Measurements from ENCODE around the gene STX18. TPM values are rescaled to one million over a fixed set of nuclear protein-coding genes. Genes with fewer than 3 reads are reported as not detected.

Gene STX18
- total and polyA plus RNA-seq, 2 of the 13 experiments (the other 11 are each of a cell fraction or from before 2014, with no cell fraction given) = 23.9 to 37.1 TPM

DNA sequence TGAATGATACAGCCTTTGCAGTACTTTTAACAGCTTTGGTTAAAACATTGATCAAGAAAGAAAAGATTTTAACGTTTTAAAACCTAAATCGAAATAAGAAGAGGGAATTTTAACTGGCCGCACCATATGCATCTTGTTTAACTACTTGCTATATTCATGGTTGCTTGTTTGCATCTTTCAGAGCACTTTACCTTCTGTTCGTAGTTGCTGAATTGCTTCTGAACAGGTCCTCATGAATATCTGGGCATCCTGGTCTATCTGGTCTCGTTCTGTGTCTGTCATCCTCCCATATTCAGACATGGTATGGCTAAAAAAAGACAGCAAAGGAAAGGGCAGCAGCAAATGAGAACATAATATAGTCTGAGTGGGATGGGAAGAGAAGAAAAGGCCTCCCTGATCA, 82.7 kb downstream of the STX18 start (continued):
- TF ChIP-seq, protein P1, sequence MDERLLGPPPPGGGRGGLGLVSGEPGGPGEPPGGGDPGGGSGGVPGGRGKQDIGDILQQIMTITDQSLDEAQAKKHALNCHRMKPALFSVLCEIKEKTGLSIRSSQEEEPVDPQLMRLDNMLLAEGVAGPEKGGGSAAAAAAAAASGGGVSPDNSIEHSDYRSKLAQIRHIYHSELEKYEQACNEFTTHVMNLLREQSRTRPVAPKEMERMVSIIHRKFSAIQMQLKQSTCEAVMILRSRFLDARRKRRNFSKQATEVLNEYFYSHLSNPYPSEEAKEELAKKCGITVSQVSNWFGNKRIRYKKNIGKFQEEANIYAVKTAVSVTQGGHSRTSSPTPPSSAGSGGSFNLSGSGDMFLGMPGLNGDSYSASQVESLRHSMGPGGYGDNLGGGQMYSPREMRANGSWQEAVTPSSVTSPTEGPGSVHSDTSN (CRISPR knock-in tag; IDR thresholded peaks at IDR 0.05) = no peak

DNA sequence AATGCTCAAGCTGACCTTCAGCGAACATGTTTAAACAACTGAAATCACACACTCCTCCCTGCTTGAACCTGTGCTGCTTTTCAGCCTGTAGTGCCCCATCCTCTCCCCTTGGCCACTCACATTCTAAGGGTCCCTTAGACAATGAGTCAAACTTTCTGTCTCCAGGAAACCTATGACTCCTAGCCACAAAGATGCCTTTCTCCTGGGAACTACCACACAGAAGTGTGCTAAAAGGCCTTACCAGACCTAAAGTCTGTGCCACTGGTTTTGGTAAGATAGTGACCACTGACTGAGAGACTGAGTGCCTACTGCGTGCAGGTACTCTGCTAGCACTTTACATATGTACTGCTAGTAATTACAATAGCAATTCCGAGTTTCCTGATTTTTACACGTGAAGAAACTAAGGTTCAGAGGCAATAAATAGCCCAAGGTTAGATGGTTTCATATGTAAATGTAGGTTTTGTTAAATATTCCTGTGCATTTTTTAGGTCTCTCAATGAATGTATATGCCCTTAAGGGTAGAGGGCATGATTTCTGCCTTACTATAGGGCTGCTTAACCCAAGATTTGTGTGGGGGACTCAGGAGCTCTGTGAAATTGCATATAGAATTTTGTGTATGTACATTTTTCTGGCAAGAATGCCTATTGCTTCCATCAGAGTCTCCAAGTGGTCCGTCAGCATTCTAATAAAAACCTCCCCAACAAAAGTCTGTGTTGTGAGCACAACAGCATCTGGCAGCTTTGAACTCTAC, 83.9 kb downstream of the STX18 start:
- Histone ChIP-seq H3K9me3 (ENCODE audit: low read length) (no peaks in the 10 kb centered on the region), H3K4me1 (ENCODE audit: insufficient read depth, low read length) (peaks cover 19% of the 10 kb centered on the region), H3K4me2 (ENCODE audit: low read depth, low read length) (no peak overlapping the region), H3K27me3 (ENCODE audit: control insufficient read depth in 1 of 2, insufficient read depth in 2 of 2, low read length in 2 of 2) (no peaks in the 10 kb centered on the region), H3K9ac (ENCODE audit: insufficient read depth, low read depth, low read length) (no peak overlapping the region), H3K36me3 (replicated peaks in 1 of 2; ENCODE audit: control insufficient read depth in 1 of 2, insufficient read depth in 2 of 2, low read length in 2 of 2) (peaks cover 12 to 58% of the 10 kb centered on the region in 2 experiments), H3K79me2 (ENCODE audit: insufficient read depth, low read length) (peaks cover 2% of the 10 kb centered on the region), H2AFZ (ENCODE audit: low read length) (no peak overlapping the region), H3K4me3 (replicated peaks in 1 of 3; ENCODE audit: insufficient read depth in 1 of 3, low read depth in 2 of 3, low read length in 3 of 3) (no peak overlapping the region), H3K27ac (ENCODE audit: extremely low read length, insufficient read depth, low read length) (no peak overlapping the region), H4K20me1 (ENCODE audit: insufficient read depth, low read length) (no peaks in the 10 kb centered on the region)
- in situ Hi-C loops (cut with HindIII; ENCODE audit: extremely low pct_ligation_motif_present, low pct_unique_long_range_greater_than_20kb) (no loop called here), intact Hi-C loops (cut with micrococcal nuclease; ENCODE audit: unreplicated experiment) (no loop called here)
- no peak for DNase-seq (ENCODE audit: low spot score)
- no peak for ATAC-seq
- ChIA-PET CTCF (ENCODE audit: low intra/inter-chr PET ratio, low total read pairs) (no interaction called here), POLR2A (no interaction called here)
- FAIRE-seq = no peak
- BruUV-seq (replicated peaks) = no TSS peak
- WGBS (ENCODE audit: low lambda C conversion rate) = 88% methylated on average over 5 of the region's 5 CpGs
- TF ChIP-seq, protein P2, sequence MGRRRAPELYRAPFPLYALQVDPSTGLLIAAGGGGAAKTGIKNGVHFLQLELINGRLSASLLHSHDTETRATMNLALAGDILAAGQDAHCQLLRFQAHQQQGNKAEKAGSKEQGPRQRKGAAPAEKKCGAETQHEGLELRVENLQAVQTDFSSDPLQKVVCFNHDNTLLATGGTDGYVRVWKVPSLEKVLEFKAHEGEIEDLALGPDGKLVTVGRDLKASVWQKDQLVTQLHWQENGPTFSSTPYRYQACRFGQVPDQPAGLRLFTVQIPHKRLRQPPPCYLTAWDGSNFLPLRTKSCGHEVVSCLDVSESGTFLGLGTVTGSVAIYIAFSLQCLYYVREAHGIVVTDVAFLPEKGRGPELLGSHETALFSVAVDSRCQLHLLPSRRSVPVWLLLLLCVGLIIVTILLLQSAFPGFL (CRISPR knock-in tag; IDR thresholded peaks at IDR 0.05) = no peak
- TF ChIP-seq, protein P3, sequence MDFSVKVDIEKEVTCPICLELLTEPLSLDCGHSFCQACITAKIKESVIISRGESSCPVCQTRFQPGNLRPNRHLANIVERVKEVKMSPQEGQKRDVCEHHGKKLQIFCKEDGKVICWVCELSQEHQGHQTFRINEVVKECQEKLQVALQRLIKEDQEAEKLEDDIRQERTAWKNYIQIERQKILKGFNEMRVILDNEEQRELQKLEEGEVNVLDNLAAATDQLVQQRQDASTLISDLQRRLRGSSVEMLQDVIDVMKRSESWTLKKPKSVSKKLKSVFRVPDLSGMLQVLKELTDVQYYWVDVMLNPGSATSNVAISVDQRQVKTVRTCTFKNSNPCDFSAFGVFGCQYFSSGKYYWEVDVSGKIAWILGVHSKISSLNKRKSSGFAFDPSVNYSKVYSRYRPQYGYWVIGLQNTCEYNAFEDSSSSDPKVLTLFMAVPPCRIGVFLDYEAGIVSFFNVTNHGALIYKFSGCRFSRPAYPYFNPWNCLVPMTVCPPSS (IDR thresholded peaks at IDR 0.05) = no peak
- TF ChIP-seq KDM5A (IDR thresholded peaks at IDR 0.05; ENCODE audit: borderline replicate concordance, low read length) = no peak
- TF ChIP-seq ZNF260 (CRISPR knock-in tag; IDR thresholded peaks at IDR 0.05; ENCODE audit: borderline replicate concordance, low read depth) = no peak
- TF ChIP-seq, protein P4, sequence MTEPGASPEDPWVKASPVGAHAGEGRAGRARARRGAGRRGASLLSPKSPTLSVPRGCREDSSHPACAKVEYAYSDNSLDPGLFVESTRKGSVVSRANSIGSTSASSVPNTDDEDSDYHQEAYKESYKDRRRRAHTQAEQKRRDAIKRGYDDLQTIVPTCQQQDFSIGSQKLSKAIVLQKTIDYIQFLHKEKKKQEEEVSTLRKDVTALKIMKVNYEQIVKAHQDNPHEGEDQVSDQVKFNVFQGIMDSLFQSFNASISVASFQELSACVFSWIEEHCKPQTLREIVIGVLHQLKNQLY (CRISPR knock-in tag; IDR thresholded peaks at IDR 0.05) = no peak
- TF ChIP-seq JUN (CRISPR knock-in tag; IDR thresholded peaks at IDR 0.05) = no peak
- TF ChIP-seq THAP11 (CRISPR knock-in tag; IDR thresholded peaks at IDR 0.05) = no peak
- TF ChIP-seq ZBTB21 (CRISPR knock-in tag; IDR thresholded peaks at IDR 0.05) = no peak
- TF ChIP-seq MEIS1 (CRISPR knock-in tag; IDR thresholded peaks at IDR 0.05; ENCODE audit: borderline replicate concordance) = no peak
- TF ChIP-seq ZNF724P (CRISPR knock-in tag; IDR thresholded peaks at IDR 0.05; ENCODE audit: borderline replicate concordance) = no peak
- no peak for TF ChIP-seq ARNT2 (CRISPR knock-in tag; IDR thresholded peaks at IDR 0.05; ENCODE audit: low read depth)
- TF ChIP-seq, protein P5, sequence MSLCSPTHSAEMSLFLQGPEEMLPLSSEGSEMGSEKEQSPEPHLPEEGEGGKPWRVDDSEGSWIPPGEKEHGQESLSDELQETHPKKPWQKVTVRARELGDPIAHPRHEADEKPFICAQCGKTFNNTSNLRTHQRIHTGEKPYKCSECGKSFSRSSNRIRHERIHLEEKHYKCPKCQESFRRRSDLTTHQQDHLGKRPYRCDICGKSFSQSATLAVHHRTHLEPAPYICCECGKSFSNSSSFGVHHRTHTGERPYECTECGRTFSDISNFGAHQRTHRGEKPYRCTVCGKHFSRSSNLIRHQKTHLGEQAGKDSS (CRISPR knock-in tag; IDR thresholded peaks at IDR 0.05; ENCODE audit: borderline replicate concordance, low read depth) = no peak
- no peak for TF ChIP-seq ATF1 (CRISPR knock-in tag; IDR thresholded peaks at IDR 0.05)
- no peak for TF ChIP-seq ZNF616 (CRISPR knock-in tag; IDR thresholded peaks at IDR 0.05; ENCODE audit: low read depth)

All from HepG2 (cell line).